Astrocyte (in vitro differentiated cells and primary cell): ENCODE measurements around the gene EXD3.

Experiments used
- CTCF ChIP-seq: IDR thresholded peaks from 2 replicates; pipeline ENCODE4 v1.5.1; 2011; ENCODE audit warnings: low read depth, mild to moderate bottlenecking, inconsistent platforms, low read length, moderate library complexity; ENCODE audit not compliant: insufficient read depth
- EZH2 ChIP-seq: IDR thresholded peaks from 2 replicates; pipeline ENCODE4 v1.6.1; 2012; ENCODE audit warnings: mild to moderate bottlenecking, low read length, inconsistent platforms; ENCODE audit not compliant: insufficient read depth

DNA sequence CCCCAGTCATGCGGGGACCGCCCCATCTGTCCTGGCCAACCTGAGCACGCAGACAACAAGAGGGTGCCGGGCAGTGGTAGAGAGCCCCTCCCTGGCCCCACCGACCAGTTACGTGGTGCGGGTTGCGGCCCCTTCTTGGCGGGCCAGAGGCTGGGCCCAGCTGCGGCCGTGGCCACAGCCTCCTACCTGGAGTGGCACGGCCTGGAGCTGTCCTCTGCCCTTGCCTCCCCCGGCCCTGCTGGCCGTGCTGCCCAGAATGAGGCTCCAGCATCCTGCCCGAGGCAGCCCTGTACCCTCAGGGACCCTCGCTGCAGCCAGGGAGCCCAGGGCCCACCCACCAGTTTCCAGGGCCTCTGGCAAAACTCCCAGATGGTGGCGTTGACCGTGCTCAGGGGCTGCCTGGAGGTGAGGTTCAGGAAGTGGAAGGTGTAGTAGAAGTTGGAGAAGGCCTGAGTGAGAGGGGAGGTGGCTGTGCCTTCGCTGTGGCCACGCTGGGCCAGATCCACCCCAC lies 12.5 kb upstream of the EXD3 start:
- TF ChIP-seq CTCF (no peak), EZH2 (no peak)
